A673 (cell line): ENCODE results near the gene RER1. TPM values are rescaled to one million over a fixed set of nuclear protein-coding genes. Genes with fewer than 3 reads are reported as not detected.

Experiments used
- BruUV-seq: library from RNA; stranded (reverse); fragments of 400-500 nt; replicated peaks from 2 replicates; lab custom pipeline; 2021; lab: Mats Ljungman, UMichigan
- CTCF ChIA-PET: fragments of 300-600 bp; sonication (Branson Sonifier 250); formaldehyde crosslinking; loops from one replicate; lab custom pipeline; 2022; ENCODE audit warnings: antibody characterized with exemption; lab: Charles Lee
- POLR2A ChIA-PET: fragments of 300-600 bp; sonication (Branson Sonifier 250); formaldehyde crosslinking; loops from one replicate; lab custom pipeline; 2022; ENCODE audit warnings: antibody characterized with exemption; ENCODE audit not compliant: low non-redundant PET; lab: Charles Lee
- DNase-seq: peaks from one replicate; pipeline ENCODE4 v3.0.0-alpha.2; 2015; ENCODE audit warnings: low spot score
- H3K27ac ChIP-seq: fragments of 200-600 bp; sonication (generic); 2 replicates; pipeline ENCODE4 v1.5.1; 2016; ENCODE audit warnings: mixed run types, low read depth, mild to moderate bottlenecking, mixed read lengths, antibody characterized with exemption, low read length; ENCODE audit not compliant: poor library complexity, severe bottlenecking
- H3K27me3 ChIP-seq: fragments of 200-600 bp; sonication (generic); replicated peaks from 2 replicates; pipeline ENCODE4 v1.6.1; 2017; ENCODE audit warnings: mixed run types, low read depth, mild to moderate bottlenecking, mixed read lengths, antibody characterized with exemption, low read length; ENCODE audit not compliant: insufficient read depth, poor library complexity
- H3K36me3 ChIP-seq: fragments of 200-600 bp; sonication (generic); 2 replicates; pipeline ENCODE4 v1.6.1; 2016; ENCODE audit warnings: mixed run types, mild to moderate bottlenecking, mixed read lengths, antibody characterized with exemption, low read length; ENCODE audit not compliant: insufficient read depth, poor library complexity, severe bottlenecking
- H3K4me1 ChIP-seq: fragments of 200-600 bp; sonication (generic); 2 replicates; pipeline ENCODE4 v1.6.1; 2017; ENCODE audit warnings: mixed run types, mild to moderate bottlenecking, mixed read lengths, antibody characterized with exemption, low read length; ENCODE audit not compliant: insufficient read depth, poor library complexity, severe bottlenecking
- H3K4me3 ChIP-seq: fragments of 200-600 bp; sonication (generic); 2 replicates; pipeline ENCODE4 v1.5.1; 2016; ENCODE audit warnings: low read depth, mixed run types, mild to moderate bottlenecking, mixed read lengths, low read length; ENCODE audit not compliant: poor library complexity, severe bottlenecking
- H3K9me3 ChIP-seq: fragments of 200-600 bp; sonication (generic); 2 replicates; pipeline ENCODE4 v1.6.1; 2016; ENCODE audit warnings: mixed run types, low read depth, mild to moderate bottlenecking, mixed read lengths, antibody characterized with exemption, low read length; ENCODE audit not compliant: poor library complexity, severe bottlenecking
- EZH2 ChIP-seq: fragments of 200-600 bp; sonication (generic); IDR thresholded peaks from 2 replicates; pipeline ENCODE4 v1.6.1; 2017; ENCODE audit warnings: borderline replicate concordance, low read depth, mild to moderate bottlenecking, mixed read lengths, antibody characterized with exemption, low read length; ENCODE audit not compliant: poor library complexity, severe bottlenecking
- intact Hi-C: fragments of 100-400 bp; cut with micrococcal nuclease; formaldehyde crosslinking; loops from one replicate; pipeline ENCODE4 v1.10.0; 2022; ENCODE audit not compliant: unreplicated experiment
- total RNA-seq: library from RNA; stranded (reverse); gene quantifications from 2 replicates; pipeline ENCODE4 v1.2.3, GENCODE V29; 2021
- TF ChIP-seq, protein P1 (sequence below): fragments of 300-800, 200-600 bp; sonication (generic); conservative IDR thresholded peaks from 2 replicates; pipeline ENCODE4 v1.5.1; 2017; ENCODE audit warnings: low read depth, mild to moderate bottlenecking, antibody characterized with exemption, low read length, moderate library complexity, mixed read lengths

RER1 gene
- total RNA-seq, 1 experiment from 2014 or later, result 154 TPM

DNA sequence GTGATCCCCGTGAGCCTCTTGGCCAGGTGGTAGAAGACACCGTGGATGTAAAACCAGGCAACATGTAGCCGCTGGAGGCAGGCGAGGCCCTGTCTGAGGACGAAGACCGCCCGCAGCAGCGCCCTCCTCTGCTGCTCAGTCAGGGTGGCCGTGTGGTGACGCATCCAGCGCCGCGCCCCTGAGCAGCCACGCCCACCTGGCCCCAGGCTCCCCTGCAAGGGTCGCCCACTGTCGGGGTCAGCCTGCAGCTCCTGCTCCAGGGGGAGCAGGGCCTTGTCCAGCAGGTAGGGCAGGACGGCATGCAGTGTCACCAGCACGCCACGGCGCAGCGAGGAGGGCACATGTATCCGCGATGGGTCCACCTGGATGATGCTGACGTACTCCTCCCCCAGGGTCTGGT is 16.8 kb downstream of the RER1 start:
- peaks cover 30% of the 10 kb centered on the region for H3K36me3 ChIP-seq
- no TSS peak for BruUV-seq
- peaks cover 7% of the 10 kb centered on the region for H3K4me1 ChIP-seq
- no peaks in the 10 kb centered on the region for H3K27me3 ChIP-seq
- no peaks in the 10 kb centered on the region for H3K9me3 ChIP-seq
- intact Hi-C loops, result no loop called here
- DNase-seq, result no peak
- TF ChIP-seq, protein P1, sequence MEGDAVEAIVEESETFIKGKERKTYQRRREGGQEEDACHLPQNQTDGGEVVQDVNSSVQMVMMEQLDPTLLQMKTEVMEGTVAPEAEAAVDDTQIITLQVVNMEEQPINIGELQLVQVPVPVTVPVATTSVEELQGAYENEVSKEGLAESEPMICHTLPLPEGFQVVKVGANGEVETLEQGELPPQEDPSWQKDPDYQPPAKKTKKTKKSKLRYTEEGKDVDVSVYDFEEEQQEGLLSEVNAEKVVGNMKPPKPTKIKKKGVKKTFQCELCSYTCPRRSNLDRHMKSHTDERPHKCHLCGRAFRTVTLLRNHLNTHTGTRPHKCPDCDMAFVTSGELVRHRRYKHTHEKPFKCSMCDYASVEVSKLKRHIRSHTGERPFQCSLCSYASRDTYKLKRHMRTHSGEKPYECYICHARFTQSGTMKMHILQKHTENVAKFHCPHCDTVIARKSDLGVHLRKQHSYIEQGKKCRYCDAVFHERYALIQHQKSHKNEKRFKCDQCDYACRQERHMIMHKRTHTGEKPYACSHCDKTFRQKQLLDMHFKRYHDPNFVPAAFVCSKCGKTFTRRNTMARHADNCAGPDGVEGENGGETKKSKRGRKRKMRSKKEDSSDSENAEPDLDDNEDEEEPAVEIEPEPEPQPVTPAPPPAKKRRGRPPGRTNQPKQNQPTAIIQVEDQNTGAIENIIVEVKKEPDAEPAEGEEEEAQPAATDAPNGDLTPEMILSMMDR, result no peak
- TF ChIP-seq EZH2, result no peak
- POLR2A ChIA-PET, result no interaction called here
- H3K4me3 ChIP-seq, result no peak overlapping the region
- CTCF ChIA-PET, result no interaction called here
- H3K27ac ChIP-seq, result no peak overlapping the region

DNA sequence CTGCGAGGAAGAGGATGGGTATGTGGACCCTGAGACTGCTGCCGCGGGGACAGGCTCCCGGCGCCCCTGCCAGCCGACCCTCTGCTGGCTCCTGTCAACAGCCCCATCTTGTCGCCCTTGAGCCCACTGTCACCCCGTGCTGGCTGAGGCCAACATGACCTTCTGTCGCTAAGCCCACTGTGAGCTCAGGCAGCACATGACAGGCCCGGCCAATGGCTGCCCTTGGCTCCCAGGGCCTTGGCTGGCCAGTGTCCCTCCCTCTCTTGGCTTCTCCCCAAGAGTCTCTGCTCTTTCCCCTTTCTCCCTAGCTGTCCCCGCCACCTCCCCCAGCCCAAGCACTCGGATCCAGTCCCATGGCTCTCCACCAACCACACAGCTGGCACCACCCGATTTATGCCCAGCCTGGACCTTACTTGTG is 17.2 kb downstream of the RER1 start:
- Histone ChIP-seq H3K27me3 (no peaks in the 10 kb centered on the region), H3K4me1 (peaks cover 11% of the 10 kb centered on the region), H3K4me3 (no peak overlapping the region), H3K9me3 (no peaks in the 10 kb centered on the region), H3K36me3 (peaks cover 26% of the 10 kb centered on the region), H3K27ac (no peak overlapping the region)
- TF ChIP-seq, protein P1, result no peak
- TF ChIP-seq EZH2, result no peak
- BruUV-seq, result no TSS peak
- POLR2A ChIA-PET, result no interaction called here
- intact Hi-C loops, result no loop called here
- CTCF ChIA-PET, result no interaction called here
- no peak for DNase-seq

DNA sequence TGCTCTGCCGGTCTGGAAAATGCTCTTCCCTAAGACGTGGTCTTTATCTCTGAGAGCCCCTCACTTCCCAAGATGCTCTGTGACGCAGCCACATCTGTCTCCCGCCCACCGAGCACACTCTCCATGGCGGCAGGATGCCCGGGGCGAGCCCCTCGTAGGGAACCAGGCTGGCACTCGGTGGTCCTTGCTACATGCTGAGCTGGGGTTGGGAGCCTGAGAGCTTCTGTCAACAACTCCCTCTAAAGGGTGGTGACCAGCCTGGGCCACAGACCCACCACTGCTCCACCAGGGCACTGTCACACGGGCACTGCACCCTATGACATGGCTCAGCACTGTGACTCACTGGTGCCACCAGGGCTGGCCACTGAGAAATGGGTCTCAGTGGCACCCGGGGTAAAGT is 18.1 kb downstream of the RER1 start:
- H3K36me3 ChIP-seq, result peaks cover 17% of the 10 kb centered on the region
- CTCF ChIA-PET, result no interaction called here
- intact Hi-C loops, result no loop called here

More for the DNA sequence above, 18.1 kb downstream of the RER1 start:
- Histone ChIP-seq H3K4me1 (peaks cover 16% of the 10 kb centered on the region), H3K9me3 (no peaks in the 10 kb centered on the region), H3K4me3 (no peak overlapping the region), H3K27me3 (no peaks in the 10 kb centered on the region), H3K27ac (no peak overlapping the region)
- POLR2A ChIA-PET, result no interaction called here
- no TSS peak for BruUV-seq
- no peak for DNase-seq
- TF ChIP-seq EZH2, result no peak
- TF ChIP-seq, protein P1, result no peak
